CD4-positive, alpha-beta T cell treated with Interleukin-21 for 1 hour (primary cell): ENCODE measurements around the gene ADARB2.

Source experiments
- DNase-seq: peaks from one replicate; pipeline ENCODE4 v3.0.0-alpha.2; 2020

Gene ADARB2

GRCh38 chr10:1293636-1294435 lies 443.5 kb downstream of the ADARB2 start:
- no peak for DNase-seq

GRCh38 chr10:1293157-1293556 lies 444.2 kb downstream of the ADARB2 start:
- DNase-seq: no peak

DNA sequence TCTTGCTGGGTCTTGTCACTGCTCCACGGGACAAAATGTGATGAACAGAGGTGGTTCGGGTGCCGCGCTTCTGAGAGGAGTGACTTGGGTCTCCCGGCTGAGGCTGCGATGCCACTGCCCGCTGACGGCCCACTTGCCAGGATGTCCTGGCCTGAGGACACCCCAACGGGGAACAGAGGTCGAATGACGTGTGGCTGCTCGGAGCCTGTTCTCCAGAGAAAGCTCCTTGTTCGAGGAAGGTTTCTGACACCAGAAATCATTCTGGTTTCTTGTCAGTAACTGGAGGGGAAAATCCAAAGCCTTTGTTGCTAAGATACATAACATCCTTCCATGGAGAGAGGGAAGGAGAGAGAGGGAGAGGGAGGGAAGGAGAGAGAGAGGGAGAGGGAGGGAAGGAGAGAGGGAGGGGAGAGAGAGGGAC lies 444.7 kb downstream of the ADARB2 start:
- no peak for DNase-seq

DNA sequence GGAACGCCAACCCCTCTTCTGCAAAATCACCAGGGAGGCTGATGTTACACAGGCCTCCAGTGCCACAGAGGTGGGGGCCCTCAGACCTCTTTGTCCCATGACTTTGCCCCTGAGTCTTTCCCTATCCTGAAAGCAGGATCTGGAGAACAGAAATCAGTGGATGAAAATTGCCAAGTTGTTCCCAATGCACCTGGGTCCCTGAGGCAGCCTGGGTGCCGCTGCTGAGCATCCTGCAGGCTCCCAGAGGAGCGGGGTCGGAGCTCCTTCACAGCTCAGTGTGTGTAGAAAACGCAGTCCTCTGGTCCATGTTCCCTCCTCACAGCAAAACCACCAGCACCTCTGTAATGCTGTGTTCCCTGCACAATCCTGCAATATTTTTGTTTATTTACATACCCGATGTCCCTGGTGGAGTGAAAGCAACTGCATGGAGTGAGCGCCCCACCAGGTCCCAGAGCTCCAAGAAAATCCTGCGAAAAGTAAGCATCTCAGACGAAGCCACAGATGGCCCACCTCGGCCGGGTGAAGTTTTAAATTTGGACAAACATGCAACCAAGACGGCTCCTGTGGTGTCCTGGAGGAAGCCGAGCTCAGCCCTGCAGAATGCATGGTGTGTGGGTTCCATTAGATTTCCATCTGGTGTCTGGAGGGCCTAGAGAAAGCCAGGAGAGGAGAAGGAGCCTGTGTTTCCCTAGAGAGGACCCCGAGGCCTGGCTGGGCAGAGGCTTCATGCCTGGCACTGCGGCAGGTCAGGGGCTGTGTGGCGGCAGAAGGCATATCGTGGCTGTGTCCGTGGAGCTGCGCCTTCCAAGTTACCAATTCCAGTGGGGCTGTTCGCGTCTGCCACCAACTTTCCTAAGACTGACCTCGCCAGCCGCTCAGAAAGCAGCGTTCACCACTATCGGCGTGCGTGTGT lies 445.9 kb downstream of the ADARB2 start:
- no peak for DNase-seq

- no peak for DNase-seq
Observed at GRCh38 chr10:1290071-1290471, 447.3 kb downstream of the ADARB2 start.

- DNase-seq: no peak
Observed at GRCh38 chr10:1289591-1289990, 447.7 kb downstream of the ADARB2 start.

DNA sequence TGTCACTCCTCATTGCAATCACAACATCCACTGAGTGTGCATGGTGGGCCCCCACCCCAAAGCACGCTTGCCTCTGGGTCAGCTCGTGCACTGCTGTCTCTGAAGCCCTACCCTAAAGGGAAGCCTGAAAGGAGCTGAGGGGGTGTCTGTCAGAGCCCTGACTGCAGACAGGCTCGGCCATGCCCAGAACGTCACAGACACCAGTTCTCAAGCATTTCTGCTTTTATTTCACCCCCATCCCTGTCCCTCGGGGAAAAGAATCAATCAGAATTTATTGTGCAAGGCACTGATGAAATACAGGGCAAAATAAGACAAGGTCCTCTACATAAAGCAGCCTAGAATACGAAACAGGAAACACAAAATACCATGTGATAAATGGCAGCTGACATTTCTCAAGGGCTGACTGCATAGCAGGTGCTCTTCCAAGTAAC lies 449.3 kb downstream of the ADARB2 start:
- DNase-seq: no peak

DNA sequence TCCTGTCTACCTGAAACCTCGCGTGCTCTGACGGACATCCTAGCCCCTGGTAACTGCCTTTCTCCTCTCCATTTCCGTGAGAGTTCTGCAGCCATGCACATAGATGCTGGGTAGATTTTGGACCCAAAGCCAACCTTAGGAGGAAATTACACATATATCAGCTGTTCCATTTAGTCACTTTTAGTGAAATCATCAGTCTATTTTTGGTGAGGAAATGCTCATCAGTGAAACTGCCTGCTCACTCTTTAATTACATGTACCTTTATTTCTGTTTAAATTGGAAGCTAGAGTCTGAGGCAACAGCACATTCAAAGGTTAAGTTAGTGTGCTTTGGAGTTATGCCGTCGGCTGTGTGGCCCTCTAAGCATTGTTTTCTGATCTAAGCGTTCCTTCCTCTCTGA lies 449.8 kb downstream of the ADARB2 start:
- no peak for DNase-seq

DNA sequence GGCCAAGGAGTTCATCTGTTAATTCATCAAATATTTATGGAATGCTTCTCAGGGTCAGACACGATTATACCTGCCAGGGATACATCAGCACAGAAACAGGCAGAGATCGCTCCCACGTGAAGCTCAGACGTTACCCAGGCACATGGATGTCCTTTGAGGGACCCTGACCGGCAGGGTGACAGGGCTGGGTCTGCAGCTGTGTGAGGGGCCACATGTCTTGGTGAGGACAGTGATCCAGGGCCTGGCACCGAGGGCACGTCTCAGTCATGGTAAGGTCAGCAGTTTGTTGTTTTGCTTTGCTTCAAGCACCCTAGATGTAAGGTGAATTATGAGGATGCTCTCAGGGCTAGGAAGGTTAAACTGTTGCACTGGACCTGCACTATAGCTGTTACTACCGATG lies 453.2 kb downstream of the ADARB2 start:
- DNase-seq: no peak

- DNase-seq: no peak
Observed at GRCh38 chr10:1281405-1281782, 455.9 kb downstream of the ADARB2 start.

DNA sequence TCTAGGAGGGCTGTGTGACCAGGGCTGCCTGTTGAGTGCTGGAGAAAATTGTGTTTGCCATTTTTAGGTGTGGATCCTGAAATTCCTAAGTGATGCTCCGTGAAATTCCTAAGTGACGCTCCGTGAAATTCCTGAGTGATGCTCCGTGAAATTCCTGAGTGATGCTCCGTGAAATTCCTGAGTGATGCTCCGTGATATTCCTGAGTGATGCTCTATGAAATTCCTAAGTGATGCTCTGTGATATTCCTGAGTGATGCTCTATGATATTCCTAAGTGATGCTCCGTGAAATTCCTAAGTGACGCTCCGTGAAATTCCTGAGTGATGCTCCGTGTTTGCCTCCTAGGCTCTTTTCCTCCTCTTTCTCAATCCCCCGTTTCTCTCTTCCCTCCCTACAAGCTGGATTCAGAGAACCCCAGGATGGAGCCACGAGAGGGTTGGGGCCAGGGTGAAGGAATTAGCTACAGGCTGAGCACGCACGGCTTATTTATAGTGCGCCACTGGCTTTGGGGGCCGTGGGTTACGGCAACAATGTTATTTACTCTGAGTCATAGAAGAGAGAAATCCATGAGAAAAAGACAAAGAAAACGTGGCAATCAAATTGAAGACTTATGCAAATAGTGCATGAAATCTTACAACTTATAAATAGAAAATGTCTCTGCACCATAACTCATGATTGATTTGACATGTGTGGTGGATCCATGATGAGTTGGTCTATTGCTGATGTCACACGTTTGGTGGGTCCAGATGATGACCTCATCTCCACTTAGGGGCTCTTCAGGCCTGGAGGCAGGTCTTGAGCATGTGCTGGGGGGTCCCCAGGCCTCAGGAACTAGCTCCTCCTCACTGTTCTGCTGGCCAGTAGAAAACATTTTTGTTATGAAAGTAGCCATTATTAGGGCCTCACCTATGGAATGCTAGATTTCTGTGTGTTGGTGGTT lies 456.6 kb downstream of the ADARB2 start:
- DNase-seq: no peak

GRCh38 chr10:1278306-1278705 lies 459.0 kb downstream of the ADARB2 start:
- no peak for DNase-seq

DNA sequence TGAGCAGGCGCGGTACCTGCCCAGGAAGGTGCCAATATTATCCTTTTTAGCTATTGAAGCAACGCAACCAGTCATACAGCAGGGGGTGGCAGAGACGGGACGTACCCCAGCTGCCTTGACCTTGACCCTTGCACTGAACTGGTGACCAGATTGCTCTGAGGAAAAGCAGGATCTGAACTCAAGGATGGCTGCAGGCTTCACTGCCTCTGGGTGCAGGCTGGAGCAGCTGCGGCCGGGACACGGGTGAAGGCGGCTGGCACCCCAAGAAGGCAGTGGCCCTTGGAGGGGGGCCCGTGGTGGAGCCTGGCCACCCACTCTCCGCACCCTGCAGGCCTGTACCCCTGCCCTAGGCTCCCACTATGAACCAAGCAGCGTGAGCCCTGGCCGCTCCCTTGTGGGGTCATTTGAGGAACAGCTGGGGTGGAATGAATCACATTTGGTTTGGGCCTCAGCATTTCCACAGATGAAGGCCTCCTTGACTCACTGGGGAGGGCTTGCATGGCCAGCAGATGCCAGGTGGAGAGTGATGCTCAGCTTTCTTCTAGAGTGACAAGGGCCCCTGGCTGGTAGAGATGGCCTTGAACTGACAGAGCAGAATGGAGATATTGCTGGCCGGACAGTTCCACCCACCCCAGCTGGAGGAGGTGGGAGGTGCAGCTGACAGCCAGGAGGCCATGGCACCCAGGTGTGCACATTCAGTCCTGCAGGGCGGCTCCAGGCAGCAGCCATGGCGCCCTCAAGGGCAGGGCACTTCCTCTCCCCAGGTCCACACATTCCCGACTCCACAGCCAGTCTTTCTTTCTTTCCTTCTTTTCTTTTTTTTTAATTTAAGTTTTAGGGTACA lies 462.4 kb downstream of the ADARB2 start:
- DNase-seq: no peak

DNA sequence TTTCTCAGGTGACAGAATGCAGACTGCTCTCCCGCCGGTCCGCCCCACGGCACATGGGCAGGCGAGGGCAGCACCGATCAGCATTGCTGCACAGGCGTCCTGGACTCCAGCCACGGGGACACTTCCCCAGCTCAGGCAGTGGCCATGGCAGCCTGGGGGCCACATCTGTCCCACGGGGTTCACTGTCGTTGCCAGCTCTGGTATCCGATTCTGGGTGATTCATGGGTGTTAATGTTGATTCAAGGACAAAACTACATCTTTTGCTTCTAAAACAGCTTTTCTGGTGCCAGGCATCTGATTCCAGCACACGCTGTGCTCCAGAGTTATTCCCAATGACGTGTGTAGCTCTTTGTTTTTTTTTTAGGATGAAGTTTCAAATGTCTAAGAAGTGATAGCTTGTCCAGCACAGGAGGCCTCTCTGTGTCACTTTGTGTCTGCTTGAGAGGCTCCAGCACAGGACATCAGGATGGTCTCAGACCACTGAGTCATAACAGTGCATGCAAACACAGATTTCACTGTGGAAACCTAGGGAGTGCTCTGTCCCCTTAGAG lies 463.1 kb downstream of the ADARB2 start:
- DNase-seq: no peak

GRCh38 chr10:1273372-1274105 lies 463.8 kb downstream of the ADARB2 start:
- no peak for DNase-seq

- no peak for DNase-seq
Observed at GRCh38 chr10:1272777-1273161, 464.6 kb downstream of the ADARB2 start.

DNA sequence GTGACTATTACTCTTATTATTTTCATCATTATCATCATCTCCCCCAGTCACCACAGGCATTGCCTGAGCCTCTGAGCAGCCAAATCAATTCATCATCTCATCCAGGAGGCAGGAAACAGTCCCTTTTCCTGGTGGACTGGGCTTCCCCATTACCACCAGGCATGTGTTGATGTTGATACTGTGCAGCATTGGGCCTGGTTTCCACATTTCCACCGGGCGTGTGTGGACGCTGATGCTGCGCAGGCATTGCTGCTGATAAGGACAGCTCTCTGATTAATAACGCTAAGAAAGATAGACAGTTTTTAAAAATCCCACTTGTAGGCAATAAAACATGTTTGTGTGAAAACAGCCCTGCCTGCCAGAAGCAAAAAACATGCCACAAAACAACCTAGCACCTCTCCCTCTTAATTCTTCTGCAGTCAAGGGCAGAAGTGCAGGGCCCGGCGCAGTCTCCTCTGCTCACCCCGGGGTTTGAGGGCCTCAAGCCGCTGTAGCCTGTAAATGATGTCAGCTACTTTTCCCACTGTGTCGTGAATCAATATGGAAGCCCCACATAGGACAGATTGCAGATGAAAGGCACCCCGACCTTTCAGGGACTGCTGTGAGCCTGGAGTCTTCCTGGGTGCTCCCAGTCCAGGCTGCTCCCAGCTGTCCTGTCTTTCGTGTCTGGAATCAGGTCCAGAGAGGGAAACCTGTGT lies 465.1 kb downstream of the ADARB2 start:
- DNase-seq: no peak

DNA sequence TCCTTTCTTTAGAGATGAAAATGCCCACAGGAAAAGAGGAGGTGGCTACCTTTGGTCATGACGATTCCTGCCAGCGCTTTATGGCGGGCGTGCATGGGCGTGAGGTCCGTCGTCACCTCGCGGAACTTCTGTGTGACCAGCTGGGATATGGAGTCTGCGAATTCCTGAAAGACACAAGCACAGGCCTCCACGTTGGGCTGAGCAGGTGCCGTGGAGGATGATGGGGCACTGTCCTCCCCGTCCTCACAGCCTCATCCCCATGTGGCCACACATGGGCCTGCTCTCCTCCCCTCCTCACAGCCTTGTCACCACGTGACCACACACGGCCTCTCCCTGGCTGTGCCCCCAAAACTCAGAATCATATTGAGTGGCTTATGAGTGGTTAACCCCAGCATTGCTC lies 466.4 kb downstream of the ADARB2 start:
- no peak for DNase-seq

GRCh38 chr10:1270490-1270889 lies 466.8 kb downstream of the ADARB2 start:
- DNase-seq: no peak

DNA sequence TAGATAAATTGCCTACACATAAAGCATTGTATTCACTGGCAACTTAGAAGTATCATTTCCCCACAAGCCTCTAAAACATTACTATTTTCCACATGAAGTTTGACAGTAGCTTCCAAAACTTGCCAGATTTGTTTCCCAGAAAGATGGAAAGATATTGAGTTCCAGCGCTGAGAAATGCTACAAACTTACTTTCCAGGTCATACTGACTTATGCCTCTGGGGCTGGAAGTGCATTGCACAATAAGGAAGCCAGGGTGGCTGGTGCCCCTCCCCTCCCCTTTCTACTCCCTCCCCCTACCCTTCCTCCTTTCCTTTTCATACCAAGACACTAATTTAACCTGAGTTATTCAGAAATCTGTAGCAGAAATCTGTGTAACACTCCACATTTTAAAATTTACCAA lies 468.5 kb downstream of the ADARB2 start:
- DNase-seq: no peak
